H9 (cell line): ENCODE measurements around the gene TSGA10IP. TPM values are rescaled to one million over a fixed set of nuclear protein-coding genes. Genes with fewer than 3 reads are reported as not detected.
A peak's percentile ranks its signal among the peaks of the same experiment; 100 is the strongest.

Experiments
- DNase-seq: peaks from one replicate; pipeline ENCODE4 v3.0.0-alpha.2; 2017
- H2AFZ ChIP-seq: one replicate; pipeline ENCODE4 v1.6.1; 2013; ENCODE audit warnings: mild to moderate bottlenecking, low read length, control low read depth, moderate library complexity
- H2AK5ac ChIP-seq: 2 replicates; pipeline ENCODE4 v1.6.1; 2013; ENCODE audit warnings: low read length, control low read depth, mixed read lengths; ENCODE audit not compliant: insufficient read length
- H2BK120ac ChIP-seq: one replicate; pipeline ENCODE4 v1.6.1; 2013; ENCODE audit warnings: low read depth, mild to moderate bottlenecking, low read length, control low read depth, inconsistent platforms; ENCODE audit not compliant: poor library complexity, severe bottlenecking
- H2BK12ac ChIP-seq: 2 replicates; pipeline ENCODE4 v1.6.1; 2013; ENCODE audit warnings: low read length, control low read depth, mixed read lengths, low read depth; ENCODE audit not compliant: insufficient read length
- H2BK15ac ChIP-seq: 2 replicates; pipeline ENCODE4 v1.6.1; 2013; ENCODE audit warnings: low read depth, low read length, control low read depth
- H2BK20ac ChIP-seq: one replicate; pipeline ENCODE4 v1.6.1; 2013; ENCODE audit warnings: low read depth, mild to moderate bottlenecking, low read length, control low read depth, inconsistent platforms; ENCODE audit not compliant: poor library complexity, severe bottlenecking
- H2BK5ac ChIP-seq: 2 replicates; pipeline ENCODE4 v1.6.1; 2013; ENCODE audit warnings: low read length, control low read depth, mixed read lengths; ENCODE audit not compliant: insufficient read length
- H3K14ac ChIP-seq: 2 replicates; pipeline ENCODE4 v1.6.1; 2013; ENCODE audit warnings: low read length, control low read depth; ENCODE audit not compliant: insufficient read depth
- H3K18ac ChIP-seq: 2 replicates; pipeline ENCODE4 v1.6.1; 2013; ENCODE audit warnings: low read depth, mild to moderate bottlenecking, mixed read lengths, low read length, control low read depth; ENCODE audit not compliant: insufficient read length
- H3K23ac ChIP-seq: 2 replicates; pipeline ENCODE4 v1.6.1; 2013; ENCODE audit warnings: low read length, control low read depth, mixed read lengths, low read depth; ENCODE audit not compliant: insufficient read length
- H3K23me2 ChIP-seq: 2 replicates; pipeline ENCODE4 v1.6.1; 2013; ENCODE audit warnings: low read depth, mild to moderate bottlenecking, mixed read lengths, low read length, control low read depth; ENCODE audit not compliant: insufficient read length, poor library complexity, severe bottlenecking
- H3K27ac ChIP-seq: 2 replicates; pipeline ENCODE4 v1.5.1; 2013; ENCODE audit warnings: low read length, control low read depth, mixed read lengths, low read depth; ENCODE audit not compliant: insufficient read length
- H3K27me3 ChIP-seq: 2 replicates; pipeline ENCODE4 v1.6.1; 2013; ENCODE audit warnings: low read length, control low read depth, inconsistent platforms; ENCODE audit not compliant: insufficient read depth
- H3K4ac ChIP-seq: 2 replicates; pipeline ENCODE4 v1.6.1; 2013; ENCODE audit warnings: low read depth, mild to moderate bottlenecking, control low read depth, inconsistent platforms, low read length, moderate library complexity
- H3K4me1 ChIP-seq: 2 replicates; pipeline ENCODE4 v1.6.1; 2013; ENCODE audit warnings: low read length, control low read depth, inconsistent platforms; ENCODE audit not compliant: insufficient read depth
- H3K4me2 ChIP-seq: 2 replicates; pipeline ENCODE4 v1.6.1; 2013; ENCODE audit warnings: low read length, control low read depth, mixed read lengths; ENCODE audit not compliant: insufficient read length, insufficient read depth
- H3K56ac ChIP-seq: 2 replicates; pipeline ENCODE4 v1.6.1; 2013; ENCODE audit warnings: low read depth, mild to moderate bottlenecking, mixed read lengths, low read length, control low read depth; ENCODE audit not compliant: insufficient read length
- H3K79me1 ChIP-seq: 2 replicates; pipeline ENCODE4 v1.6.1; 2013; ENCODE audit warnings: low read depth, mild to moderate bottlenecking, moderate library complexity, low read length, control low read depth, inconsistent platforms; ENCODE audit not compliant: insufficient read depth, poor library complexity, severe bottlenecking
- H3K79me2 ChIP-seq: 2 replicates; pipeline ENCODE4 v1.6.1; 2013; ENCODE audit warnings: low read length, control low read depth, inconsistent platforms; ENCODE audit not compliant: insufficient read depth
- H3K9ac ChIP-seq: 2 replicates; pipeline ENCODE4 v1.6.1; 2013; ENCODE audit warnings: low read length, control low read depth, mixed read lengths; ENCODE audit not compliant: insufficient read length; ENCODE audit errors: extremely low read depth
- H3K9me3 ChIP-seq: one replicate; pipeline ENCODE4 v1.6.1; 2013; ENCODE audit warnings: low read depth, low read length, inconsistent platforms; ENCODE audit not compliant: control insufficient read depth
- H3T11ph ChIP-seq: one replicate; pipeline ENCODE4 v1.6.1; 2013; ENCODE audit warnings: mild to moderate bottlenecking, low read length, control low read depth, inconsistent platforms
- H4K20me1 ChIP-seq: one replicate; pipeline ENCODE4 v1.6.1; 2013; ENCODE audit not compliant: control insufficient read depth, insufficient read length, insufficient read depth
- H4K5ac ChIP-seq: 2 replicates; pipeline ENCODE4 v1.6.1; 2013; ENCODE audit warnings: low read depth, mild to moderate bottlenecking, mixed read lengths, low read length, control low read depth; ENCODE audit not compliant: insufficient read length
- H4K8ac ChIP-seq: replicated peaks from 2 replicates; pipeline ENCODE4 v1.6.1; 2013; ENCODE audit warnings: low read length, control low read depth, mixed read lengths, low read depth; ENCODE audit not compliant: insufficient read length
- H4K91ac ChIP-seq: 2 replicates; pipeline ENCODE4 v1.6.1; 2013; ENCODE audit warnings: low read depth, mild to moderate bottlenecking, moderate library complexity, mixed read lengths, low read length, control low read depth; ENCODE audit not compliant: insufficient read length
- H3K27ac Mint-ChIP-seq, 3 experiments: 2 replicates in 2 of 3; 3 replicates in 1 of 3; pipeline ENCODE4 v1.8.0; 2020 to 2021; ENCODE audit warnings: mixed read lengths in 3 of 3, mild to moderate bottlenecking in 1 of 3, moderate library complexity in 1 of 3
- H3K27me3 Mint-ChIP-seq: 2 replicates; pipeline ENCODE4 v1.8.0; 2021; ENCODE audit warnings: low read depth, mild to moderate bottlenecking, moderate library complexity, mixed read lengths
- H3K36me3 Mint-ChIP-seq, 3 experiments: 2 replicates in 2 of 3; 3 replicates in 1 of 3; pipeline ENCODE4 v1.8.0; 2020 to 2021; ENCODE audit warnings: low read depth in 3 of 3, mixed read lengths in 3 of 3; ENCODE audit not compliant: insufficient read depth in 1 of 3
- H3K4me1 Mint-ChIP-seq, 2 experiments: 2 replicates each; pipeline ENCODE4 v1.8.0; 2020; ENCODE audit warnings: mixed read lengths in 2 of 2
- H3K4me3 Mint-ChIP-seq, 2 experiments: 2 replicates in 1 of 2; 3 replicates in 1 of 2; pipeline ENCODE4 v1.8.0; 2020 to 2021; ENCODE audit warnings: mild to moderate bottlenecking in 2 of 2, mixed read lengths in 2 of 2, moderate library complexity in 1 of 2
- H3K9me3 Mint-ChIP-seq, 2 experiments: 2 replicates in 1 of 2; 3 replicates in 1 of 2; pipeline ENCODE4 v1.8.0; 2020; ENCODE audit warnings: mild to moderate bottlenecking in 2 of 2, mixed read lengths in 2 of 2, moderate library complexity in 1 of 2
- WGBS: extraction: QIAGEN DNeasy Blood & Tissue Kit; methylation state at CpG from one replicate; pipeline ENCODE4 v1.1.7; 2013; ENCODE audit warnings: missing lambda C conversion rate, low lambda C conversion rate, mixed read lengths; ENCODE audit not compliant: insufficient read length; ENCODE audit errors: extremely low coverage; 5-methylcytosine and 5-hydroxymethylcytosine counted together
- total RNA-seq: library from RNA; stranded (reverse); gene quantifications from 2 replicates; pipeline ENCODE4 v1.2.1, GENCODE V29; 2021
- TF ChIP-seq, protein P1 (sequence below): fragments of 200-600 bp; sonication (generic); conservative IDR thresholded peaks from 3 replicates; pipeline ENCODE4 v1.8.0; 2021; ENCODE audit warnings: antibody characterized with exemption, mild to moderate bottlenecking

The TSGA10IP gene
- total RNA-seq, 1 experiment from 2014 or later: 2.2 TPM

DNA sequence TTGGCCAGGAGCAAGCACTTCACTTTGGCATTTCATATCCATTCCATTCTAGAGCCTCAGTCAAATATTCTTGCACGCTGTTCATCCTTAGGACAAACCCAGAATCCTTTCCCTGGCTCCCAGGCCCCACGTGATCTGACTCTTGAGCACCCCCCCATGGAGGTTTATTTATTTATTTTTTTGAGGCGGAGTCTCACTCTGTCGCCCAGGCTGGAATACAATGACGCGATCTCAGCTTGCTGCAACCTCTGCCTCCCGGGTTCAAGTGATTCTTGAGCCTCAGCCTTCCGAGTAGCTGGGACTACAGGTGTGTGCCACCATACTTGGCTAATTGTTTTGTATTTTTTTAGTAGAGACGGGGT lies 12.7 kb upstream of the TSGA10IP start:
- Mint-ChIP-seq H3K27me3 (peaks cover under 1% of the 10 kb centered on the region; the same call in 1 of the 2 replicates), H3K4me3 (peak overlapping the region in 1 of 2 experiments; percentile 20; a peak in 1 of 5 replicates), H3K9me3 (no peaks in the 10 kb centered on the region), H3K4me1 (peaks cover 14 to 35% of the 10 kb centered on the region in 2 experiments), H3K36me3 (no peaks in the 10 kb centered on the region), H3K27ac (0 out of 7 replicates have a peak overlapping the region, but pooled peaks of 1 of the 3 experiments have one; percentile 24)
- H4K20me1 ChIP-seq: no peaks in the 10 kb centered on the region
- H4K91ac ChIP-seq: no peak overlapping the region
- H3K9ac ChIP-seq: no peak overlapping the region
- no peak overlapping the region for H2BK15ac ChIP-seq
- no peak overlapping the region for H3K4ac ChIP-seq
- H2AK5ac ChIP-seq: no peak overlapping the region
- no peak overlapping the region for H2AFZ ChIP-seq
- H2BK12ac ChIP-seq: no peak overlapping the region
- H2BK20ac ChIP-seq: no peak overlapping the region
- no peaks in the 10 kb centered on the region for H3K4me1 ChIP-seq
- H3K9me3 ChIP-seq: no peaks in the 10 kb centered on the region
- no peak overlapping the region for H3T11ph ChIP-seq
- no peaks in the 10 kb centered on the region for H3K79me2 ChIP-seq
- TF ChIP-seq, protein P1, sequence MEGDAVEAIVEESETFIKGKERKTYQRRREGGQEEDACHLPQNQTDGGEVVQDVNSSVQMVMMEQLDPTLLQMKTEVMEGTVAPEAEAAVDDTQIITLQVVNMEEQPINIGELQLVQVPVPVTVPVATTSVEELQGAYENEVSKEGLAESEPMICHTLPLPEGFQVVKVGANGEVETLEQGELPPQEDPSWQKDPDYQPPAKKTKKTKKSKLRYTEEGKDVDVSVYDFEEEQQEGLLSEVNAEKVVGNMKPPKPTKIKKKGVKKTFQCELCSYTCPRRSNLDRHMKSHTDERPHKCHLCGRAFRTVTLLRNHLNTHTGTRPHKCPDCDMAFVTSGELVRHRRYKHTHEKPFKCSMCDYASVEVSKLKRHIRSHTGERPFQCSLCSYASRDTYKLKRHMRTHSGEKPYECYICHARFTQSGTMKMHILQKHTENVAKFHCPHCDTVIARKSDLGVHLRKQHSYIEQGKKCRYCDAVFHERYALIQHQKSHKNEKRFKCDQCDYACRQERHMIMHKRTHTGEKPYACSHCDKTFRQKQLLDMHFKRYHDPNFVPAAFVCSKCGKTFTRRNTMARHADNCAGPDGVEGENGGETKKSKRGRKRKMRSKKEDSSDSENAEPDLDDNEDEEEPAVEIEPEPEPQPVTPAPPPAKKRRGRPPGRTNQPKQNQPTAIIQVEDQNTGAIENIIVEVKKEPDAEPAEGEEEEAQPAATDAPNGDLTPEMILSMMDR: peak; percentile 52
- H4K5ac ChIP-seq: no peak overlapping the region
- WGBS: no CpG with 5 or more reads among the region's 9 CpGs
- H3K27me3 ChIP-seq: no peaks in the 10 kb centered on the region
- no peak overlapping the region for H2BK5ac ChIP-seq
- H2BK120ac ChIP-seq: no peak overlapping the region
- H4K8ac ChIP-seq: no peak overlapping the region
- no peak overlapping the region for H3K18ac ChIP-seq
- H3K23me2 ChIP-seq: no peaks in the 10 kb centered on the region
- H3K23ac ChIP-seq: no peak overlapping the region
- H3K27ac ChIP-seq: no peak overlapping the region
- DNase-seq: peak; percentile 61
- no peak overlapping the region for H3K14ac ChIP-seq
- no peaks in the 10 kb centered on the region for H3K79me1 ChIP-seq
- no peak overlapping the region for H3K56ac ChIP-seq
- no peak overlapping the region for H3K4me2 ChIP-seq
